Erythroblast (primary cell): ENCODE measurements around the gene PDE9A.

Experiments
- DNase-seq, 2 experiments: peaks; one replicate each; lab custom pipeline; 2025; lab: John Stamatoyannopoulos, UW
- GATA1 ChIP-seq: IDR thresholded peaks from 2 replicates; pipeline ENCODE4 v1.6.1; 2011; ENCODE audit warnings: low read depth, mild to moderate bottlenecking, control low read depth, low read length, moderate library complexity
- POLR2A ChIP-seq: IDR thresholded peaks from 2 replicates; pipeline ENCODE4 v1.6.1; 2011; ENCODE audit warnings: mild to moderate bottlenecking, low read length

PDE9A gene

GRCh38 chr21:42747746-42748351, 94.4 kb downstream of the PDE9A start:
- no peak for DNase-seq
- TF ChIP-seq GATA1 (no peak), POLR2A (no peak)

- DNase-seq: no peak
- TF ChIP-seq GATA1: no peak
- no peak for TF ChIP-seq POLR2A
These were observed 95.3 kb downstream of the PDE9A start for GRCh38 chr21:42748620-42749176.

GRCh38 chr21:42750737-42751530, 97.5 kb downstream of the PDE9A start:
- TF ChIP-seq GATA1: no peak
- no peak for TF ChIP-seq POLR2A
- DNase-seq: no peak

- no peak for TF ChIP-seq POLR2A
- TF ChIP-seq GATA1: no peak
- no peak for DNase-seq
These were observed 98.4 kb downstream of the PDE9A start for GRCh38 chr21:42751866-42752265.

GRCh38 chr21:42753804-42754203, 100.4 kb downstream of the PDE9A start:
- no peak for DNase-seq

GRCh38 chr21:42754270-42754933, 101.0 kb downstream of the PDE9A start:
- TF ChIP-seq POLR2A: no peak
- no peak for DNase-seq

More at GRCh38 chr21:42753804-42754203, 100.4 kb downstream of the PDE9A start:
- no peak for TF ChIP-seq GATA1
- no peak for TF ChIP-seq POLR2A

GRCh38 chr21:42755031-42755665, 101.7 kb downstream of the PDE9A start:
- TF ChIP-seq GATA1: no peak
- no peak for TF ChIP-seq POLR2A
- no peak for DNase-seq

- no peak for TF ChIP-seq POLR2A
These were observed 102.6 kb downstream of the PDE9A start for GRCh38 chr21:42755766-42756579.

GRCh38 chr21:42756580-42757250, 103.3 kb downstream of the PDE9A start:
- TF ChIP-seq POLR2A (no peak), GATA1 (no peak)
- no peak for DNase-seq

More at GRCh38 chr21:42755766-42756579, 102.6 kb downstream of the PDE9A start:
- DNase-seq: no peak

GRCh38 chr21:42757422-42757821, 104.0 kb downstream of the PDE9A start:
- no peak for DNase-seq
- no peak for TF ChIP-seq POLR2A
- no peak for TF ChIP-seq GATA1

GRCh38 chr21:42757826-42758655, 104.6 kb downstream of the PDE9A start:
- TF ChIP-seq GATA1: no peak
- no peak for TF ChIP-seq POLR2A
- no peak for DNase-seq
